GM18508 (cell line): ENCODE measurements around the gene KRT9.
"Not testable (repeated sequence)": the region's sequence is repeated elsewhere in the genome, so short reads cannot be mapped to it uniquely, and the experiment has no call there.

Experiments used
- ATAC-seq: cut with Tn5 transposase; IDR thresholded peaks from one replicate; pipeline ENCODE4 v1.9.1; 2021; ENCODE audit warnings: moderate number of reproducible peaks; ENCODE audit not compliant: insufficient read depth, unreplicated experiment

KRT9 gene

DNA sequence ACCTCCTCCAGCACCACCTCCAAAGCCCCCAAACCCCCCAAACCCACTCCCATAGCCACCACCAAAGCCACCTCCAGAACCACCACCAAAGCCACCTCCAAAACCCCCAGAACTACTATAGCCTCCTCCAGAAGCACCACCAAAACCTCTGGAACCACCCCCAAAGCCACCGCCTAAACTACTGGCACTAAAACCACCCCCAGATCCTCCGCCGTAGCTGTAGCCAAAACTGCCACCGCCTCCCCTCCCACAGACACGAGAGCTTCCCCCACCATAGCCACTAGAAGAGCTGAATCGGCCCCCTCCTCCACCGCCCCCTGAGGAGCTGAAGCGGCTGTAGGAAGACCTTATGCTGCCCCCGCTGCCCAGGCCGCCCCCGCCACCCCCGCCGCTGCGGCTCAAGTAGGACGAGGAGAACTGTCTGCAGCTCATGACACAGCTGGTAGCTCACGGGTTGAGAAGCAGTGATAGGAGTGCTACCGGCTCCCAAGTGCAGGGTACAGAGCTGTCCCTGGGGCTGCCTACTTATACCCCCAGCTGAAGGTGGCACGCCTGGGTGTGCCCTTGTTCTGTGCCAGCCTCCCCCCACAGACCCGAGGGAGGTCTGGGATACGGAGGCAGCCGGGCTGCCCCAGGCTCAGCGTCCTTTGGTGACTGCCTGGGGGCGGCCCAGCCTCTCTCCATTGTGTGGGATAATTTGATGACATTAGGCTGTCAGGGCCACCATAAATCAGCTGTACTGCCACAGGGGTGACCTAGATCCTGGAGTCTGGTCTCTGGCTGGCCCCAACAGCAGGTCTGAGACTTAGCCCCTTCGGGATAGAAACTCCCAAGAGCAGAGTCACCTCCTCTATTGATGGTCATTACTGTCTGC is at the start of gene KRT9:
TSS of gene KRT9 (minus strand) at position 499 of the 874 bp plus-strand sequence. CDS start at position 432, 67 bp downstream.
- ATAC-seq = no peak

DNA sequence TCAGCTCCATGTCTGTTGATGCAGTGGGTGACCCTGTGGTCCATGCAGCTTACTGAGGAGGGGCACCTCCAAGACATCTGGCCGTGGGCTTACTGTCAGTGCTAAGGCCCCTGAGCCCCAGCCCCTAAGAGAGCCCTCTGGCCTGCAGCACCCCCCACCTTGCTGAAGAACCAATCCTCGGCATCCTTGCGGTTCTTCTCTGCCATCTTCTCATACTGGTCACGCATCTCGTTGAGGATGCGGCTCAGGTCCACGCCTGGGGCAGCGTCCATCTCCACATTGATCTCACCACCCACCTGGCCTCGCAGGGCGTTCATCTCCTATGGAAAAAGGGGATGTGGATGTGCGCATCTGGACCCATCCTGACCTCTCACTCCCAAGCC is 49.6 kb upstream of the KRT9 start:
- ATAC-seq = not testable (repeated sequence)

DNA sequence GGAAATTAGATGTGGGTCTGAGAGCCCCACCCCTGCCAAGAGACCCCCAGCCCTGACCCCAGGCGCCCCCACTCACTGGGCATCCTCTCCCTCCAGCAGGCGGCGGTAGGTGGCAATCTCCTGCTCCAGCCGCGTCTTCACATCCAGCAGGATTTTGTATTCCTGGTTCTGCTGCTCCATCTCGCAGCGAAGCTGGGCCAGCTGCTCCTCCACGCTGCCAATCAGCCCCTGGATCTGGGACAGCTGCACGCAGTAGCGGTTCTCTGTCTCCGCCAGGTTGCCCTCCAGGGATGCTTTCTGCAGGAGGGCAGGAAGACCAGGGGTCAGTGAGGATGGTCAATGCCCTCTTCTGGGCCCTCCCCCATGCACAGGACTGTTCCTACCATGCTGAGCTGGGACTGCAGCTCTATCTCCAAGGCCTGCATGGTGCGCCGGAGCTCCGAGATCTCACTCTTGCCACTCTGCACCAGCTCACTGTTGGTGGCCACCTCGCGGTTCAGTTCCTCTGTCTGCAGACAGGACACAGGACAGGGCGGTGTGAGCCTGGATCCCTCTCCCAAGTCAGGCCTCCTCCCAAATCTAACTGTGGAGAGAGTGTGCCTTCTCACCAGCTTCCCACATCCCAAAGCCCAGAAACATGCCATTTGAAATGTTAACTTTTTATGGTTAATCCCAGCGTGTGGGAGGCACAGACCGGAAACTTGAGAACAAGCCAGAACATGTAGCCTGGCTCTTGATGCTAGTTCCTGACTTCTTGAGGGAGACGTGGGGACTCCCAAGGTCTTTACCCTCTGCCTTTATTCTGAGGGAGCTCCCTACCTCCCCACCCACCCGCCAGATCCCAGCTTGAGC is 49.0 kb upstream of the KRT9 start:
- no peak for ATAC-seq

GRCh38 chr17:41619927-41620582 is 48.2 kb upstream of the KRT9 start:
- ATAC-seq = not testable (repeated sequence)

DNA sequence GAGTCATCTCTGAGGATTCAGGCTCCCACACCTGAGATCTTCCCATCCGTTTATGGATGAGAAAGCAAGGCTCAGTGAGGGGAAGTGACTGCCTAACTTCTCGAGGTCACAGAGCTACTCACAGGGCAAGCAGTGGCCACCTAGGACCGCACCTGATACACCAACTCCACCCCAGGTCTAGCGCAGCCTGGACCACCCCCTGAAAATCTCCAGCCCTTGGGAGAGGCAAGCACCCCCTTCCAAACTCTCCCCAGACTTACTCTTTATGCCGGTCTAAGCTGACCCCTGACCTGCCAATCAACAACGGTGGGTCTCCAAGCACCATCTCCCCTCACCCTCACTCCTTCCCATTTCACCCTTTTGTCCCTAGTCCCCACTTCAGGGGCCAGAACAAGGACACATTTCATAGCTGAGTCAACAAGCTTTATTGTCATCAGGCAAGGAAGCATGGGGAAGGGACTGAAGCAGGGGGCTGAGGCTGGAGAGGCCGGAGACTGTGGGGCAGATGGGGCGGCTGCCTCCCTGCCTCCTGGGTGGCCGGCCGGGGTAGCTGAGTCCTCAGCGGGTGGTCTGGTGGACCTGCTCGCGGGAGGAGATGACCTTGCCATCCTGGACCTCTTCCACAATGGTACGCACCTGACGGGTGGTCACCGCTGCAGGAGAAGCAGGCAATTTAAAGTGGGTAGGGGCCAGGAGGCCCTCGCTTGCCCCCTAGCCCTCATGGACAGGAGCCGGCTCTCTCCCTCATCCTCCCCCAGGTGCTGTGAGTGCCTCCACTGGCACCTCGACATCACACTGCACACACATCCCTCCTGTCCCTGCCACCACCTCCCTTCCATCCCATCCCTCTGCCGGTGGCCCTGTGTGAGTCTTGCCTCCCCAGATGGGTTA is 47.4 kb upstream of the KRT9 start:
- ATAC-seq = no peak

- no peak for ATAC-seq
Observed at GRCh38 chr17:41618341-41619035, 46.6 kb upstream of the KRT9 start.

GRCh38 chr17:41617698-41618097 is 45.8 kb upstream of the KRT9 start:
- ATAC-seq = no peak

DNA sequence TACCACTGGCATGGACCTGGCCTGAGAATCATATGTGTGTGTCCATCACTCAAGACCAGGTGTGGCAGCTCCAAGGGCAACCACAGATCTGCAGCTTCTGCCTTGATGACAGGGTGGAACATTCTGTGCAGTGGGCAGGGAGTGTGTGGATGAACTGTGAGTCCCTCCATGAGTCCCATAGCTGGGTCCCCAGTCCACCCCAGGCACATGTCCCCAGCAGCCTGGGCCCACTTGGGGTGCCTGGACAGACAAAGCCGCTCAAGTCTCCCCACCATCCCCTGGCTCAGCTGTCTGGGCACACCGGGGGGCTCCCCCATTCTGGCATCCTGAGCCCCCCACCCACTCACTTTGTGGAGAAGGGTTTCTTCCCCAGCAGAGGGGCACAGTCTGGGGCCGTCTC is 45.3 kb upstream of the KRT9 start:
- no peak for ATAC-seq

DNA sequence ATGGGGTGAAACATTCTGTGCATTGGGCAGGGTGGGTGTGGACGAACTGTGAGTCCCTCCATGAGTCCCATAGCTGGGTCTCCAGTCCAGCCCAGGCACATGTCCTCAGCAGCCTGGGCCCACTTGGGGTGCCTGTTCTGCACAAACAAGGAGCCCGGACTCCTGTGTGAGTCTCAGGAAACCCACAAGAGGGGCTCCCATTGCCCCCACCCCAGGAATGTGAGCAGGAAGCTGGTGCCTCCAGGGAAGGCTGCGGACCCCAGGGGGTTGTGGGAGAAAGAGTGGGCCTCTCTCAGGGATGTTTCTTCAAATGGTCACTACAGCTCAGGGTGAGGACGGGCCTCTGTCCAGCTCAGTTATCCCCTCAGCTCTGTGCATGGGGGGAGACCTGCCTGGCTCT is 44.6 kb upstream of the KRT9 start:
- ATAC-seq = not testable (repeated sequence)

DNA sequence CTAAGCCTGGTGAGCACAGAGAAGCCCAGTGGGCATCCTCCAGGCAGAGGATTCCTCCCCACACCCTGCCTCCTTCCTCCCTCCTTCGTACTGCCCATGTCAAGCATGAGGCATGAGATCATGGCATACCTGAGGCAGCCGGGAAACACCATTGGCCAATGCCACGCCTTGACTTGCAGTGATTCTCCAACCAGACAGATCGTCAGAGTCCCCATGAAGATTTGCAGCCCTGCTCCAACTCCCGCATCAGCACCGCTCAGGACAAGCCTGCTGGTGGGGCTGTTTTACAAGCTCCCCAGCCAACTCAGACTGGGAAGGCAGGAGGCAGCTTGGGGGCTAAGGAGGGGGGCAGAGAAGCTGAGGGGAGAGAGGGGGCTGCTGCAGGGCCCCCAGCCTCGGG is 43.6 kb upstream of the KRT9 start:
- ATAC-seq = no peak

- not testable (repeated sequence) for ATAC-seq
Observed at GRCh38 chr17:41614767-41615166, 42.9 kb upstream of the KRT9 start.

GRCh38 chr17:41614098-41614497 is 42.2 kb upstream of the KRT9 start:
- ATAC-seq = no peak

DNA sequence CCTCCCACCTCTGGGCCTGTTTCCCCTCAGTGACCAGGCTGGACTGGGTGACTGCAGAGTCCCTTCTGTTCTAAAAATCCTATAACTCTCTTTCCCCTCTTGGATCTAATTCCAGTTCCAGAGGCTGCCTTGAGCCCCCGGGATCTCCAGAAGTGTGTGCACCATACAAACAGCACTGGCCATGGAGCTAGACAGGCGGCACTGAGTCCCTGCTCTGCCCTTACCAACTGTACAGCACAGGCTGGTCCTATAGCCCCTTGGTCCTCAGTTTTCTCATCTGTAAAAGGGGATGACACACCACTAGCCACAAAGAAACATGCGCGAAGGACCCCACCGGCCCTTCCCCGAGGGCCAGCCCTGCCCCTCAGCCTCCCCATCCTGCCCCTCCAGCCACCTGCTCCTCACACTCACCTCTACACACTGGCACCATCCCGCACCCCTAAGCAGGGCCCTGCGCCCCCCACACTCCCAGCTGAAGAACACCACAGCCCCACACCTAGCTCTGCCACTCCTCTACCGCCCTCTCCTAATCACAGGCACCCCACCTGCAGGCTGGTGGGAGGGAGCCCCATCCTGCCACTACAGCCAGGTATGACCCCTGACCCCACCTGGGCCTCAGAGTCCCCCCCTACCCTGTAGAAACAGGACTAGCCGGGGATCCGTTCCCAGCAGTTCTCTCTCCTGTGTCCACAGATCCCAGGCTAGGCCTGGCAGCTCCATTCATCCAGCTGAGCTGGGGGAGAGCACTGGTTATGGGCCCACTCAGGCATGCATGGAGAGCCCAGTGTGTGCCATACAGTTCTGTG is 41.6 kb upstream of the KRT9 start:
- no peak for ATAC-seq

DNA sequence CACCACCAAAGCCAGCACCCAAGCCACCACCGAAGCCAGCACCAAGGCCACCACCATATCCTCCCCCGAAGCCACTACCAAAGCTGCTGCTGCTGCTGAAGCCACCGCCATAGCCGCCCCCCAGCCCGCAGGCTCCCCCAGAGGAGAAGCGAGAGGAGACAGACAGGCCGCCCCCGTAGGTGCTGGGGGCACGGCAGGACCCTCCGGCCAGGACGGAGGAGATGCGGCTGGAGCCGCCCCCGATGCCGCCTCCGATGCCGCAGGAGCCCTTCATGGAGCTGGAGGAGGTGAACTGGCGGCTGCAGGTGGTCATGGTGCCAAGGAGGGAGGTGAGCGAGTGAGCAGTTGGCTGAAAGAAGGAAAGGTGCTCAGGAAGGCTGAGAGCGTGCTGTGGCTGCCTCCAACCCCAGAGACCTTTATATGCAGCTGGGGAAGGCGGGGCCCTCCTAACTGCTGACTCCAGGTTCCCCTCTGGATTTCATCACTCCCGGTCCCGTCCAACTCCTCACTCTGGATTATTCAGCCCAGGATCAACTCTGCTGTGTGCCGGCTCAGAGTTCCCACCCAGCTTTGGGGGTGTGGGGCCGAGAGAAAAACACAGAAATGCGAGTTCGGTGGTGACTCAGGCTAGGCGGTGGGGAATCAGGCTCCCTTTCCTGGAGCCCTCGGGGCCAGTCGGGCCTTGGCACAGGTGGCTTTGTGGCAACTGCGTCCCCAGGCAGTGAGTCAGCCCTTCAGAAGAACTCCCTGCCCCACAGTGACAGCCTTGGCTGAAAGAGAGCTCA is 40.7 kb upstream of the KRT9 start, which contains the start of gene KRT16:
TSS of gene KRT16 (minus strand) at position 392 of the 785 bp plus-strand sequence. CDS start at position 313, 79 bp downstream.
- ATAC-seq = not testable (repeated sequence)

DNA sequence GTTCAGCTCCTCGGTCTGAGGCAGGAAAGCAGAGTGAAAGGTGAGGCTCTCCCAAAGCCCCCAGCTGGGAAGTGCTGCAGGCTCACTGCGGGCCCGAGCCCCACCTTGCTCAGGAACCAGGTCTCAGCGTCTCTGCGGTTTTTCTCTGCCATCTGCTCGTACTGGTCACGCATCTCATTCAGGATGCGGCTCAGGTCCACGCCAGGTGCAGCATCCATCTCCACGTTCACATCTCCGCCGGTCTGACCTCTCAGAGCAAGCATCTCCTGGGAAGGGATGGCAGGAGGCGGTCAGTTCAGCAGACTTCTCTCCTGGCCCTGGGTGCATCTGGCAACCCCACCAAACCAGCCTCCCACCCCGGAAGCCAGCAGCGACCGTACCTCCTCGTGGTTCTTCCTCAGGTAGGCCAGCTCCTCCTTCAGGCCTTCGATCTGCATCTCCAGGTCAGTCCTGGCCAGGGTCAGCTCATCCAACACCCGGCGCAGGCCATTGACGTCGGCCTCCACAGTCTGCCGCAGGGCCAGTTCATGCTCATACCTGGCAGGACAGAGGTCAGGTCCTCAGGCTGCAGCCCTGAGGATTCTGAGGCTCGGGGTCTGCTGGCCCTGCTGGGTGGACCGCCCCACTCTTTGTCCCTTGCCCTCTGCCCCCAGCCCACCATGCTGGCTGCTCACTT is 39.2 kb upstream of the KRT9 start:
- ATAC-seq = no peak

DNA sequence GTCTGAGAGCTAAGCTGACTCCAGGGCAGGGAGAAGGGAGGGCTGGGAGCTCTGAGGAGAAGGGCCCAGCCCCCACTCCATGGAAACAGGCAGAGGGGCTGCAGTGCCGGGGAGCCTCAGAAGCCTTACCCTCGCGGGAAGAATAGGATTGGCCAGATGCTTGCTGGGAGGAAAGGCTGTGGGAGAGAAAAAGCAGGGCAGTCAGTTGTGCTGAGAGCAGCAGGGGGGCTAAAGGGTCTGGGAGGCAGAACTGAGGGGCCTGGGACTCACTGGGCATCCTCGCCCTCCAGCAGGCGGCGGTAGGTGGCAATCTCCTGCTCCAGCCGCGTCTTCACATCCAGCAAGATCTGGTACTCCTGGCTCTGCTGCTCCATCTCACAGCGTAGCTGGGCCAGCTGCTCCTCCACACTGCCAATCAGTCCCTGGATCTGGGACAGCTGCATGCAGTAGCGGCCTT is 38.2 kb upstream of the KRT9 start:
- not testable (repeated sequence) for ATAC-seq

DNA sequence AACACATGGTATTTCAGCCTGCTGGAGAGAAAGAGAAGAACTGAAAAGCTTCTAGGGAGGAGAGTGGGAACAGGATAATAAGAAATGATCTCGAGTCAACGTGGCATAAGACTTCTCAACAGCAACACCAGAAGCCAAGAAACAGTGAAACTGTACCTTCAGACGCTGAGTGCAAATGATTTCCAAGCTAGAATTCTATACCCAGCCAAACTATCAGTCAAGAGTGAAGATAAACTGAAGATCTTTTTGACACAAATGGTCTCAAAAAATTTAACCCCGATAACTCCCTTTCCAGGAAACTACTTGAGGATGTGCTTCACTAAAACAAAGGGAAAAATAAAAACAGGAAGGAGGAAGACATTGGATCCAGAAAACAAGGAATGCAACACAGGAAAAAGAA is 35.1 kb upstream of the KRT9 start:
- ATAC-seq = not testable (repeated sequence)
